Thyroid gland (tissue), 4 donors: Measurements from ENCODE around the gene PTGER4.

Experiments
- POLR2A ChIP-seq, 2 donors: fragments of 450-650 bp; IDR thresholded peaks; one replicate each; pipeline ENCODE4 v1.6.1; 2017; ENCODE audit warnings: antibody characterized with exemption in 2 of 2, mild to moderate bottlenecking in 2 of 2, moderate library complexity in 1 of 2
- TF ChIP-seq, protein P1 (sequence below), 6 experiments: fragments of 200-600 bp in 3 of 6; fragments of 450-650 bp in 3 of 6; sonication (generic) in 3 of 6; IDR thresholded peaks; one replicate each; pipeline ENCODE4 v1.5.1; 2016 to 2019; ENCODE audit warnings: antibody characterized with exemption in 6 of 6, mild to moderate bottlenecking in 2 of 6, inconsistent platforms in 1 of 6, moderate library complexity in 1 of 6

DNA sequence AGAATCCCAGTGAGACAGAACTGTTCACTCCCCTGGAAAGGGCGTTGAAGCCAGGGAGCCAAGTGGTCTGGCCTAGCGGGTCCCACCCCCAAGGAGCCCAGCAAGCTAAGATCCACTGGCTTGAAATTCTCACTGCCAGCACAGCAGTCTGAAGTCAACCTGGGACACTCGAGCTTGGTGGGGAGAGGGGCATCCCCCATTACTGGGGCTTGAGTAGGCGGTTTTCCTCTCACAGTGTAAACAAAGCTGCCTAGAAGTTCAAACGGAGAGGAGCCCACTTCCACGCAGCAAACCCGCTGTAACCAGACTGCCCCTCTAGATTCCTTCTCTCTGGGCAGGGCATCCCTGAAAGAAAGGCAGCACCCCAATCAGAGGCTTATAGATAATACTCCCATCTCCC, 45.1 kb upstream of the PTGER4 start:
- TF ChIP-seq, protein P1, sequence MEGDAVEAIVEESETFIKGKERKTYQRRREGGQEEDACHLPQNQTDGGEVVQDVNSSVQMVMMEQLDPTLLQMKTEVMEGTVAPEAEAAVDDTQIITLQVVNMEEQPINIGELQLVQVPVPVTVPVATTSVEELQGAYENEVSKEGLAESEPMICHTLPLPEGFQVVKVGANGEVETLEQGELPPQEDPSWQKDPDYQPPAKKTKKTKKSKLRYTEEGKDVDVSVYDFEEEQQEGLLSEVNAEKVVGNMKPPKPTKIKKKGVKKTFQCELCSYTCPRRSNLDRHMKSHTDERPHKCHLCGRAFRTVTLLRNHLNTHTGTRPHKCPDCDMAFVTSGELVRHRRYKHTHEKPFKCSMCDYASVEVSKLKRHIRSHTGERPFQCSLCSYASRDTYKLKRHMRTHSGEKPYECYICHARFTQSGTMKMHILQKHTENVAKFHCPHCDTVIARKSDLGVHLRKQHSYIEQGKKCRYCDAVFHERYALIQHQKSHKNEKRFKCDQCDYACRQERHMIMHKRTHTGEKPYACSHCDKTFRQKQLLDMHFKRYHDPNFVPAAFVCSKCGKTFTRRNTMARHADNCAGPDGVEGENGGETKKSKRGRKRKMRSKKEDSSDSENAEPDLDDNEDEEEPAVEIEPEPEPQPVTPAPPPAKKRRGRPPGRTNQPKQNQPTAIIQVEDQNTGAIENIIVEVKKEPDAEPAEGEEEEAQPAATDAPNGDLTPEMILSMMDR (IDR thresholded peaks at IDR 0.05): no peak
- no peak for TF ChIP-seq POLR2A (IDR thresholded peaks at IDR 0.05)
